Endodermal cell (in vitro differentiated cells): Measurements from ENCODE around the gene TMTC1. TPM values are rescaled to one million over a fixed set of nuclear protein-coding genes. Genes with fewer than 3 reads are reported as not detected.

Experiments used
- DNase-seq: peaks from one replicate; pipeline ENCODE4 v3.0.0-alpha.2; 2017
- H3K27ac ChIP-seq: 2 replicates; pipeline ENCODE4 v1.5.1; 2013; ENCODE audit warnings: mild to moderate bottlenecking, low read depth, low read length, moderate library complexity
- H3K27me3 ChIP-seq: 2 replicates; pipeline ENCODE4 v1.6.1; 2013; ENCODE audit warnings: mild to moderate bottlenecking, low read length, moderate library complexity; ENCODE audit not compliant: insufficient read depth, control insufficient read depth, poor library complexity, severe bottlenecking
- H3K36me3 ChIP-seq: 2 replicates; pipeline ENCODE4 v1.7.0; 2013; ENCODE audit warnings: mild to moderate bottlenecking, low read length, moderate library complexity; ENCODE audit not compliant: control insufficient read depth, insufficient read depth
- H3K4me1 ChIP-seq: one replicate; pipeline ENCODE4 v1.7.0; 2013; ENCODE audit warnings: low read length; ENCODE audit not compliant: control insufficient read depth, insufficient read depth
- H3K4me3 ChIP-seq: 2 replicates; pipeline ENCODE4 v1.5.1; 2013; ENCODE audit warnings: mild to moderate bottlenecking, low read length, moderate library complexity
- H3K9ac ChIP-seq: 2 replicates; pipeline ENCODE4 v1.6.1; 2013; ENCODE audit warnings: mild to moderate bottlenecking, low read length, moderate library complexity; ENCODE audit not compliant: poor library complexity, severe bottlenecking; ENCODE audit errors: extremely low read depth
- H3K9me3 ChIP-seq: 2 replicates; pipeline ENCODE4 v1.6.1; 2013; ENCODE audit warnings: mild to moderate bottlenecking, low read length, moderate library complexity; ENCODE audit not compliant: control insufficient read depth
- H3K27ac Mint-ChIP-seq: 2 replicates; pipeline ENCODE4 v1.8.0; 2020; ENCODE audit warnings: mixed read lengths
- H3K27me3 Mint-ChIP-seq: 2 replicates; pipeline ENCODE4 v1.8.0; 2021; ENCODE audit warnings: mild to moderate bottlenecking, mixed read lengths; ENCODE audit not compliant: insufficient read depth
- H3K36me3 Mint-ChIP-seq: 2 replicates; pipeline ENCODE4 v1.8.0; 2020; ENCODE audit warnings: low read depth, mixed read lengths
- H3K4me1 Mint-ChIP-seq: 2 replicates; pipeline ENCODE4 v1.8.0; 2020; ENCODE audit warnings: mixed read lengths
- H3K4me3 Mint-ChIP-seq: 2 replicates; pipeline ENCODE4 v1.8.0; 2020; ENCODE audit warnings: mild to moderate bottlenecking, moderate library complexity, mixed read lengths
- H3K9me3 Mint-ChIP-seq: 2 replicates; pipeline ENCODE4 v1.8.0; 2020; ENCODE audit warnings: mild to moderate bottlenecking, mixed read lengths
- CTCF ChIP-seq: fragments of 200-600 bp; sonication (generic); conservative IDR thresholded peaks from 2 replicates; pipeline ENCODE4 v1.5.0; 2021; ENCODE audit warnings: antibody characterized with exemption, mild to moderate bottlenecking
- WGBS, 2 experiments: methylation state at CpG; one replicate each; pipeline versions ENCODE4 v1.1.5 to v1.1.7; 2013; ENCODE audit warnings: missing lambda C conversion rate in 2 of 2, mixed read lengths in 1 of 2; ENCODE audit not compliant: insufficient coverage in 1 of 2, insufficient read length in 1 of 2; 5-methylcytosine and 5-hydroxymethylcytosine counted together
- total RNA-seq, 2 donors: library from RNA; stranded (reverse); fragmentation: NEBNext Ultra II Directional in 1 of 2; extraction: Animal tissue kit (Norgen Biotek cat#: 25700) in 1 of 2; gene quantifications; 2 replicates in 1 of 2; 3 replicates in 1 of 2; pipeline ENCODE4 v1.2.1, GENCODE V29; 2021

TMTC1 gene
- total RNA-seq, 2 donors from 2014 or later = 31.6 to 71.0 TPM

DNA sequence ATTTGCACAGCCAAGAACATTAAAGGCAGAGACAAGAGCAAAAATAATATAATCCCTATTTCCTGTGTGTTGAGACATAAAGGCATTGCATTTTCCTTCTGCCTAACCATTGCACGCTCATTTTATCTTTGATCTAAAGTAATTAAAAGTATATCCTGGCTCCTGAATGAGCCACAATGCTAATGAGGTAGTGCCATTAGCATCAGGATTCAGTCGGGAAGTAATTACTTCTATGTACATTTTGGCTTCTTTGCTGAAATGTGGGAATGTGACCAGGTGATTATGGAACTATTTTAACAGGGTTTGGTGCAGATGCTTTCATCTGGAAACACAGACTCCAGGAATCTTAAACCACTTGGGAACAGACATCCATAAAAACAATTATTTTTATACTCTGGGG is 77.4 kb downstream of the TMTC1 start:
- Histone ChIP-seq H3K9ac (no peak overlapping the region), H3K4me3 (no peak overlapping the region), H3K9me3 (no peaks in the 10 kb centered on the region), H3K36me3 (no peaks in the 10 kb centered on the region), H3K4me1 (no peaks in the 10 kb centered on the region), H3K27ac (no peak overlapping the region), H3K27me3 (no peaks in the 10 kb centered on the region)
- no peak for DNase-seq
- Mint-ChIP-seq H3K4me1 (peaks cover 16% of the 10 kb centered on the region), H3K4me3 (no peak overlapping the region), H3K9me3 (no peaks in the 10 kb centered on the region), H3K27me3 (no peaks in the 10 kb centered on the region), H3K27ac (peak overlapping the region; percentile 42), H3K36me3 (peaks cover 28% of the 10 kb centered on the region)
- 84 to 92% methylated on average over 2 of the region's 2 CpGs for WGBS, 2 experiments
- no peak for TF ChIP-seq CTCF

- H3K4me1 ChIP-seq = no peaks in the 10 kb centered on the region
- H3K36me3 ChIP-seq = no peaks in the 10 kb centered on the region
- Mint-ChIP-seq H3K36me3 (peaks cover 34% of the 10 kb centered on the region), H3K9me3 (no peaks in the 10 kb centered on the region), H3K4me3 (no peak overlapping the region), H3K27me3 (no peaks in the 10 kb centered on the region), H3K27ac (no peak overlapping the region), H3K4me1 (peaks cover 15% of the 10 kb centered on the region)
- no peak for TF ChIP-seq CTCF
- no peak overlapping the region for H3K4me3 ChIP-seq
- H3K27me3 ChIP-seq = no peaks in the 10 kb centered on the region
- H3K9ac ChIP-seq = no peak overlapping the region
- no peak overlapping the region for H3K27ac ChIP-seq
- no peaks in the 10 kb centered on the region for H3K9me3 ChIP-seq
- no peak for DNase-seq
- WGBS, 2 experiments = 98 to 100% methylated on average over 1 to 2 of the region's 2 CpGs
These were observed 80.2 kb downstream of the TMTC1 start for GRCh38 chr12:29703528-29703927.

GRCh38 chr12:29702972-29703371 is 80.8 kb downstream of the TMTC1 start:
- H3K4me3 ChIP-seq = no peak overlapping the region
- Mint-ChIP-seq H3K27me3 (no peaks in the 10 kb centered on the region), H3K36me3 (peaks cover 34% of the 10 kb centered on the region), H3K4me1 (peaks cover 20% of the 10 kb centered on the region), H3K27ac (no peak overlapping the region), H3K9me3 (no peaks in the 10 kb centered on the region), H3K4me3 (no peak overlapping the region)
- H3K36me3 ChIP-seq = no peaks in the 10 kb centered on the region
- 97 to 98% methylated on average over 5 to 7 of the region's 7 CpGs for WGBS, 2 experiments
- H3K27ac ChIP-seq = no peak overlapping the region
- TF ChIP-seq CTCF = no peak
- no peak overlapping the region for H3K9ac ChIP-seq
- no peaks in the 10 kb centered on the region for H3K4me1 ChIP-seq
- H3K9me3 ChIP-seq = no peaks in the 10 kb centered on the region
- no peak for DNase-seq
- H3K27me3 ChIP-seq = no peaks in the 10 kb centered on the region
